Colonic mucosa (tissue), 4 donors: Measurements from ENCODE around the gene SDK2. TPM values are rescaled to one million over a fixed set of nuclear protein-coding genes. Genes with fewer than 3 reads are reported as not detected.

Experiments used
- DNase-seq: peaks from one replicate; pipeline ENCODE4 v3.0.0-alpha.2; 2020
- H3K27ac ChIP-seq: fragments of 200-600 bp; one replicate; pipeline ENCODE4 v1.8.0; 2021
- H3K27me3 ChIP-seq: fragments of 200-600 bp; one replicate; pipeline ENCODE4 v1.8.0; 2021
- H3K36me3 ChIP-seq: fragments of 200-600 bp; one replicate; pipeline ENCODE4 v1.8.0; 2021
- H3K4me1 ChIP-seq: fragments of 200-600 bp; one replicate; pipeline ENCODE4 v1.8.0; 2021; ENCODE audit warnings: mild to moderate bottlenecking
- H3K4me3 ChIP-seq: fragments of 200-600 bp; one replicate; pipeline ENCODE4 v1.8.0; 2021
- H3K9ac ChIP-seq, 2 donors: one replicate each; pipeline ENCODE4 v1.7.0; 2013; ENCODE audit warnings: control low read depth in 2 of 2, low read depth in 2 of 2, low read length in 2 of 2
- H3K9me3 ChIP-seq: fragments of 200-600 bp; one replicate; pipeline ENCODE4 v1.8.0; 2021
- intact Hi-C: fragments of 100-400 bp; cut with DNase I; formaldehyde crosslinking; loops from one replicate; pipeline ENCODE4 v1.14.1; 2022
- total RNA-seq, 2 donors: library from RNA; stranded (reverse); fragmentation: NEBNext Ultra II Directional in 1 of 2; extraction: Animal tissue kit (Norgen Biotek cat#: 25700) in 1 of 2; gene quantifications; one replicate each; pipeline ENCODE4 v1.2.1, GENCODE V29; 2021
- TF ChIP-seq, protein P1 (sequence below): fragments of 200-600 bp; IDR thresholded peaks from one replicate; pipeline ENCODE4 v1.8.0; 2022; ENCODE audit warnings: antibody characterized with exemption, mild to moderate bottlenecking
- donor health status: healthy.
- donor health status: DM: no; HTN: no; CAD: no.
- donor health status: DM: no; HTN: no; CAD: no.

Gene SDK2
- total RNA-seq: 1 to 10 TPM in 1 of 2 donors, under 1 TPM in 1; 0.94 to 1.2 TPM

- peak; percentile 33 for DNase-seq
- TF ChIP-seq, protein P1, sequence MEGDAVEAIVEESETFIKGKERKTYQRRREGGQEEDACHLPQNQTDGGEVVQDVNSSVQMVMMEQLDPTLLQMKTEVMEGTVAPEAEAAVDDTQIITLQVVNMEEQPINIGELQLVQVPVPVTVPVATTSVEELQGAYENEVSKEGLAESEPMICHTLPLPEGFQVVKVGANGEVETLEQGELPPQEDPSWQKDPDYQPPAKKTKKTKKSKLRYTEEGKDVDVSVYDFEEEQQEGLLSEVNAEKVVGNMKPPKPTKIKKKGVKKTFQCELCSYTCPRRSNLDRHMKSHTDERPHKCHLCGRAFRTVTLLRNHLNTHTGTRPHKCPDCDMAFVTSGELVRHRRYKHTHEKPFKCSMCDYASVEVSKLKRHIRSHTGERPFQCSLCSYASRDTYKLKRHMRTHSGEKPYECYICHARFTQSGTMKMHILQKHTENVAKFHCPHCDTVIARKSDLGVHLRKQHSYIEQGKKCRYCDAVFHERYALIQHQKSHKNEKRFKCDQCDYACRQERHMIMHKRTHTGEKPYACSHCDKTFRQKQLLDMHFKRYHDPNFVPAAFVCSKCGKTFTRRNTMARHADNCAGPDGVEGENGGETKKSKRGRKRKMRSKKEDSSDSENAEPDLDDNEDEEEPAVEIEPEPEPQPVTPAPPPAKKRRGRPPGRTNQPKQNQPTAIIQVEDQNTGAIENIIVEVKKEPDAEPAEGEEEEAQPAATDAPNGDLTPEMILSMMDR: no peak
- Histone ChIP-seq H3K27ac (no peak within 1 kb of the TSS), H3K9ac (peak within 1 kb of the TSS in 1 of 2 donors; percentile 50), H3K27me3 (peaks cover 31% of the 10 kb centered on the region), H3K4me1 (peaks cover 14% of the 10 kb centered on the region), H3K4me3 (peak within 1 kb of the TSS; percentile 45), H3K9me3 (no peaks in the 10 kb centered on the region), H3K36me3 (no peaks in the 10 kb centered on the region)
- intact Hi-C loops: loop anchor here (5.0 kb wide), 1 partner anchor 68 kb away; no protein-coding TSS in a partner anchor
Measured at GRCh38 chr17:73644145-73645049, at the start of gene SDK2. SDK2 (minus strand) TSS chr17:73644445; CDS start chr17:73644088, 357 bp downstream.

- no peaks in the 10 kb centered on the region for H3K36me3 ChIP-seq
- intact Hi-C loops: no loop called here
Measured at GRCh38 chr17:73693071-73693470, 48.8 kb upstream of the SDK2 start.

DNA sequence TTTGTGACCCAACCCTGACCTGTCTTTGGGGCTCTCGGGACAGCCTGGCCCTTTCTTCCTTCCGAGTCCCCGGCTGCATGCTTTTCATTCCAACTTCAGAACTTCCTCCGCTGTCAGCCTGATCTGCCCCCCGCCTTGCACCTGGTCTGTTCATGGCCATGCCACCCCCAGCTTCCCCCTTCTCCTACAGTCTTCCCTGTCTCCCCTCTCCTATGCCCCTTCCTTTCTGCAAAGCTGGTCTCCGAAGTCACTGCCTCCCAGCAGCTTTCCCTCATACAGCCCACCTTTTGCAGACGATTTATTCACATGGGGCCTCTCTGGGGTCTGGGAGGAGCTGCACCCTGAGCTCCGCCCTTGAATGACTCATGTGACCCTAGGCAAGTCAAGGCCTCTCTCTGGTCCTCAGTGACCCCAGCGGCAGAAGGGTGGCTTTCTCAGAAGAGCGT, 47.1 kb upstream of the SDK2 start:
- DNase-seq: no peak
- intact Hi-C loops: no loop called here
- no peaks in the 10 kb centered on the region for H3K27me3 ChIP-seq

More at GRCh38 chr17:73693071-73693470, 48.8 kb upstream of the SDK2 start:
- H3K27me3 ChIP-seq: no peaks in the 10 kb centered on the region
- TF ChIP-seq, protein P1: no peak
- H3K27ac ChIP-seq: no peak overlapping the region
- no peaks in the 10 kb centered on the region for H3K4me1 ChIP-seq
- H3K9ac ChIP-seq: no peak overlapping the region
- no peaks in the 10 kb centered on the region for H3K9me3 ChIP-seq
- DNase-seq: no peak
- no peak overlapping the region for H3K4me3 ChIP-seq

DNA sequence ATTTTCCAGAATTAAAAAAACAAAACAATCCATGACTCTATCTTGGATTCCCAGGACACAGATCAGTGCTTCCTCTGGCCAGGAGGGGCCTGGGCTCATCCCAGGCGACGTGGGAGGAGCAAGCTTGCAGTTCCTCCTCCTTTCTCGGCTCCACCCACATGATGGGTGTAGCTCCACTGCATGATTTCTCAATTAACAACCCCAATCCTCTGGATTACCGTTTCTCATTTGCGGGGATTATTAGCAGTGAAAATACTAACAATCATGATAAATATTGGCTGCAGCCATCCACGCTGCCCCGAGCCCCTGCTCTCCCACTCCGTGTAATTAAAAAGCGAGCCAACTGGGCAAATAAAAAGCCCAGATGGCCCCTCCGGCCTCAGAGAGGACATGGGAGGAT, 46.4 kb upstream of the SDK2 start:
- Histone ChIP-seq H3K36me3 (no peaks in the 10 kb centered on the region), H3K9ac (no peak overlapping the region), H3K4me3 (no peak overlapping the region), H3K9me3 (no peaks in the 10 kb centered on the region), H3K27me3 (no peaks in the 10 kb centered on the region), H3K4me1 (no peaks in the 10 kb centered on the region), H3K27ac (no peak overlapping the region)
- DNase-seq: no peak
- intact Hi-C loops: no loop called here
- TF ChIP-seq, protein P1: no peak

More for the DNA sequence above, 47.1 kb upstream of the SDK2 start:
- Histone ChIP-seq H3K9ac (no peak overlapping the region), H3K9me3 (no peaks in the 10 kb centered on the region), H3K4me3 (no peak overlapping the region), H3K4me1 (no peaks in the 10 kb centered on the region), H3K27ac (no peak overlapping the region), H3K36me3 (no peaks in the 10 kb centered on the region)
- TF ChIP-seq, protein P1: no peak

DNA sequence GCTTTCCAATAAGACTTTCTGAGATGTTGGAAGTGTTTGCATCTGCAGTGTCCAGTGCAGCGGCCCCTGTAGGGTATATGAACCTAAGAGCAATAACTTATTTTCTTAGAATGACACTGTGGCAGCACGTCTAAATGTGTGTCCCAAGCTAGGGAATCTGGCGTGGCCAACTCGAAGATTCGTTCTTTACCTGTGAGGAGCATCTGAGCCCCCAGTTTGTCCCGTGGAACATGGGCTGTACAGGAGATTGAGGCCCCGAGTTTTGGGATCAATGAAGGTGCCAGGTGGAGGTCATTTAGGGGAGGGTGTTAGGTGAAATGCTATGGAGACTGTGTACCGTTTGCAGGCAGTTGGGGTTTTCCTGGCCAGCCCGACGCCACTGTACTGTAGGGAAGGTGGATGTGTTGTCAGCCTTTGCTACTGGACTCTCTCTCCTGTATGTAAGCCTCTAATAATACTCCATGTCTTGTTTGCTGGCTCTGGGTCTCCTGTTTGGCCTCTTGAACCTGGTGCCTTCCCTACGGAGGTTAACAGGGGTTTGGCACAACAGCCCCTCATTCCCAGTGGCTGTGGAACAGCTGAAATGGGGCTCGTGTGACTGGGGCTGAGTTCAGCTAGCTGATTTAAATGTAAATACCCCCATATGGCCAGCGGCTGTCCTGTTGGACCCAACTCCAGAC, 45.5 kb upstream of the SDK2 start:
- TF ChIP-seq, protein P1: no peak
- H3K27ac ChIP-seq: no peak overlapping the region
- no peaks in the 10 kb centered on the region for H3K36me3 ChIP-seq
- DNase-seq: no peak
- H3K27me3 ChIP-seq: no peaks in the 10 kb centered on the region
- intact Hi-C loops: no loop called here
- H3K9ac ChIP-seq: no peak overlapping the region
- no peaks in the 10 kb centered on the region for H3K4me1 ChIP-seq
- no peaks in the 10 kb centered on the region for H3K9me3 ChIP-seq
- H3K4me3 ChIP-seq: no peak overlapping the region
